HEK293 (cell line): ENCODE data around the gene GNG7.

Experiments
- BCL11B ChIP-seq: fragments of 450-650 bp; formaldehyde crosslinking; IDR thresholded peaks from 2 replicates; pipeline ENCODE4 v1.5.1; 2016; ENCODE audit warnings: low read depth, missing biosample characterization, missing genetic modification characterization
- KLF10 ChIP-seq: fragments of 450-650 bp; IDR thresholded peaks from 2 replicates; pipeline ENCODE4 v1.5.1; 2018; ENCODE audit warnings: missing biosample characterization, mild to moderate bottlenecking, missing genetic modification characterization
- SCRT1 ChIP-seq: fragments of 450-650 bp; formaldehyde crosslinking; IDR thresholded peaks from 2 replicates; pipeline ENCODE4 v1.5.1; 2016; ENCODE audit warnings: missing biosample characterization, missing genetic modification characterization, borderline replicate concordance
- ZNF169 ChIP-seq: fragments of 450-650 bp; formaldehyde crosslinking; IDR thresholded peaks from 2 replicates; pipeline ENCODE4 v1.5.1; 2016; ENCODE audit warnings: missing biosample characterization, missing genetic modification characterization
- ZNF24 ChIP-seq: fragments of 450-650 bp; formaldehyde crosslinking; IDR thresholded peaks from 2 replicates; pipeline ENCODE4 v1.5.1; 2016; ENCODE audit warnings: missing biosample characterization, missing genetic modification characterization
- ZNF335 ChIP-seq: fragments of 450-650 bp; formaldehyde crosslinking; conservative IDR thresholded peaks from 2 replicates; pipeline ENCODE4 v1.5.1; 2016; ENCODE audit warnings: missing biosample characterization, missing genetic modification characterization
- ZNF629 ChIP-seq: fragments of 450-650 bp; formaldehyde crosslinking; IDR thresholded peaks from 2 replicates; pipeline ENCODE4 v1.5.1; 2017; ENCODE audit warnings: missing biosample characterization, missing genetic modification characterization
- ZNF670 ChIP-seq: fragments of 450-650 bp; formaldehyde crosslinking; IDR thresholded peaks from 2 replicates; pipeline ENCODE4 v1.5.1; 2016; ENCODE audit warnings: missing biosample characterization, missing genetic modification characterization, low read depth
- TF ChIP-seq, protein P1 (sequence below): fragments of 450-650 bp; formaldehyde crosslinking; IDR thresholded peaks from 2 replicates; pipeline ENCODE4 v1.5.1; 2016; ENCODE audit warnings: missing biosample characterization, missing genetic modification characterization

DNA sequence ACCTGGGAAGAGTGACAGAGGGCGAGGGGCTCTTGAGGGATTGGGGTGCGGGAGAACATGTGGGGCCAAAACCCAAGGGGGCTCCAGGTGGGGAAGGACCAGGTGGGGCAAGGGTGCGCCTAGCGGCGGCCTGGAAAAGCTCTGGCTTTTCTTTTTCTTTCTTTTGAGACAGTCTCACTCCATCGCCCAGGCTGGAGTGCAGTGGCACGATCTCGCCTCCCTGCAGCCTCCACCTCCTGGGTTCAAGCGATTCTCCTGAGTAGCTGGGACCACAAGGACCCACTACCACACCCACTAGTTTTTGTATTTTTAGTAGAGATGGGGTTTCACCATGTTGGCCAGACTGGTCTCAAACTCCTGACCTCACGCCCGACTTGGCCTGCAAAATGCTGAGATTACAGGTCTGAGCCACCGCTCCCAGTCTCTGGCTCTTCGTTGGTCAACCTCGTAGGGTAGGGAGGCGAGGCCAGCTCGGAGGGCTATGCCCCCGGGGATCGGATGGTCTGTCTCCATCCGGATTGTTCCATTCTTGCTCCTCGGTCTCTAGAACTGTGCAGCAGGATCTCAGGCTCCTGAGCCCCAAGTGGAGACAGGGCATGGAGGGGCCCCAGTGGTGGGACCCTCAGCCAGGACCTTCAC is 222.8 kb downstream of the GNG7 start:
- TF ChIP-seq KLF10 (tag by site-specific recombination) (no peak), SCRT1 (tag by site-specific recombination) (no peak), BCL11B (tag by site-specific recombination) (no peak), ZNF629 (no peak), ZNF24 (tag by site-specific recombination) (no peak), ZNF670 (tag by site-specific recombination) (no peak), ZNF335 (tag by site-specific recombination) (no peak), ZNF169 (no peak)
- TF ChIP-seq, protein P1, sequence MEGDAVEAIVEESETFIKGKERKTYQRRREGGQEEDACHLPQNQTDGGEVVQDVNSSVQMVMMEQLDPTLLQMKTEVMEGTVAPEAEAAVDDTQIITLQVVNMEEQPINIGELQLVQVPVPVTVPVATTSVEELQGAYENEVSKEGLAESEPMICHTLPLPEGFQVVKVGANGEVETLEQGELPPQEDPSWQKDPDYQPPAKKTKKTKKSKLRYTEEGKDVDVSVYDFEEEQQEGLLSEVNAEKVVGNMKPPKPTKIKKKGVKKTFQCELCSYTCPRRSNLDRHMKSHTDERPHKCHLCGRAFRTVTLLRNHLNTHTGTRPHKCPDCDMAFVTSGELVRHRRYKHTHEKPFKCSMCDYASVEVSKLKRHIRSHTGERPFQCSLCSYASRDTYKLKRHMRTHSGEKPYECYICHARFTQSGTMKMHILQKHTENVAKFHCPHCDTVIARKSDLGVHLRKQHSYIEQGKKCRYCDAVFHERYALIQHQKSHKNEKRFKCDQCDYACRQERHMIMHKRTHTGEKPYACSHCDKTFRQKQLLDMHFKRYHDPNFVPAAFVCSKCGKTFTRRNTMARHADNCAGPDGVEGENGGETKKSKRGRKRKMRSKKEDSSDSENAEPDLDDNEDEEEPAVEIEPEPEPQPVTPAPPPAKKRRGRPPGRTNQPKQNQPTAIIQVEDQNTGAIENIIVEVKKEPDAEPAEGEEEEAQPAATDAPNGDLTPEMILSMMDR (tag by site-specific recombination): no peak
